ENCODE results near the gene RNF19B. TPM values are rescaled to one million over a fixed set of nuclear protein-coding genes. Genes with fewer than 3 reads are reported as not detected.

Gene RNF19B
- total RNA-seq, 2 experiments from 2014 or later, result 33.4 to 37.4 TPM

GRCh38 chr1:32915766-32916706 is 48.6 kb downstream of the RNF19B start:
- intact Hi-C loops (cut with DNase I, micrococcal nuclease), result no loop called here
- TF ChIP-seq CTCF (IDR thresholded peaks at IDR 0.05), result no peak
- H3K4me3 Mint-ChIP-seq, result no peak overlapping the region
- H3K27me3 Mint-ChIP-seq, result peaks cover 36% of the 10 kb centered on the region
- Histone ChIP-seq H3K27me3 (ENCODE audit: control insufficient read depth in 1 of 2, insufficient read depth in 2 of 2, low read length in 2 of 2) (peaks cover 15 to 18% of the 10 kb centered on the region in 2 experiments), H3K4me3 (ENCODE audit: low read length) (no peak overlapping the region), H3K9me3 (ENCODE audit: control insufficient read depth in 1 of 2, insufficient read depth in 1 of 2, low read length in 2 of 2) (no peaks in the 10 kb centered on the region), H3K27ac (ENCODE audit: low read depth in 1 of 2, low read length in 2 of 2) (no peak overlapping the region), H3K4me1 (ENCODE audit: insufficient read depth, low read length) (peaks cover 5% of the 10 kb centered on the region), H3K36me3 (ENCODE audit: insufficient read depth, low read length) (no peaks in the 10 kb centered on the region)
- ATAC-seq (ENCODE audit: poor library complexity) (no peak), DNase-seq (no peak)
- H3K36me3 Mint-ChIP-seq (ENCODE audit: low read depth), result no peaks in the 10 kb centered on the region
- POLR2A ChIA-PET, result no interaction called here
- H3K4me1 Mint-ChIP-seq (ENCODE audit: low read depth), result no peaks in the 10 kb centered on the region
- H3K27ac Mint-ChIP-seq, result no peak overlapping the region
- no peaks in the 10 kb centered on the region for H3K9me3 Mint-ChIP-seq
- CTCF ChIA-PET, result no interaction called here

GRCh38 chr1:32910319-32910718 is 54.3 kb downstream of the RNF19B start:
- peaks cover 10% of the 10 kb centered on the region for H3K27me3 Mint-ChIP-seq
- no peak for DNase-seq
- Histone ChIP-seq H3K27ac (ENCODE audit: low read depth in 1 of 2, low read length in 2 of 2) (no peak overlapping the region), H3K4me1 (ENCODE audit: insufficient read depth, low read length) (no peaks in the 10 kb centered on the region), H3K4me3 (ENCODE audit: low read length) (no peak overlapping the region), H3K27me3 (ENCODE audit: control insufficient read depth in 1 of 2, insufficient read depth in 2 of 2, low read length in 2 of 2) (peaks cover 0 to 7% of the 10 kb centered on the region in 2 experiments), H3K9me3 (ENCODE audit: control insufficient read depth in 1 of 2, insufficient read depth in 1 of 2, low read length in 2 of 2) (no peaks in the 10 kb centered on the region), H3K36me3 (ENCODE audit: insufficient read depth, low read length) (no peaks in the 10 kb centered on the region)
- H3K36me3 Mint-ChIP-seq (ENCODE audit: low read depth), result no peaks in the 10 kb centered on the region
- no peak for ATAC-seq (ENCODE audit: poor library complexity)
- no peak for TF ChIP-seq CTCF (IDR thresholded peaks at IDR 0.05)
- no peak overlapping the region for H3K27ac Mint-ChIP-seq
- ChIA-PET CTCF (no interaction called here), POLR2A (no interaction called here)
- H3K9me3 Mint-ChIP-seq, result no peaks in the 10 kb centered on the region
- intact Hi-C loops (cut with DNase I, micrococcal nuclease), result no loop called here
- no peaks in the 10 kb centered on the region for H3K4me1 Mint-ChIP-seq (ENCODE audit: low read depth)
- H3K4me3 Mint-ChIP-seq, result no peak overlapping the region

- Mint-ChIP-seq H3K36me3 (ENCODE audit: low read depth) (no peaks in the 10 kb centered on the region), H3K27ac (no peak overlapping the region), H3K27me3 (peaks cover 26% of the 10 kb centered on the region), H3K4me3 (no peak overlapping the region), H3K4me1 (ENCODE audit: low read depth) (no peaks in the 10 kb centered on the region), H3K9me3 (no peaks in the 10 kb centered on the region)
- ATAC-seq (ENCODE audit: poor library complexity), result no peak
- H3K9me3 ChIP-seq (ENCODE audit: control insufficient read depth in 1 of 2, insufficient read depth in 1 of 2, low read length in 2 of 2), result no peaks in the 10 kb centered on the region
- peaks cover 4 to 12% of the 10 kb centered on the region in 2 experiments for H3K27me3 ChIP-seq (ENCODE audit: control insufficient read depth in 1 of 2, insufficient read depth in 2 of 2, low read length in 2 of 2)
- no peaks in the 10 kb centered on the region for H3K36me3 ChIP-seq (ENCODE audit: insufficient read depth, low read length)
- H3K27ac ChIP-seq (ENCODE audit: low read depth in 1 of 2, low read length in 2 of 2), result no peak overlapping the region
- intact Hi-C loops (cut with DNase I, micrococcal nuclease), result no loop called here
- H3K4me3 ChIP-seq (ENCODE audit: low read length), result no peak overlapping the region
- TF ChIP-seq CTCF (IDR thresholded peaks at IDR 0.05), result no peak
- POLR2A ChIA-PET, result no interaction called here
- DNase-seq, result no peak
- CTCF ChIA-PET, result no interaction called here
- H3K4me1 ChIP-seq (ENCODE audit: insufficient read depth, low read length), result no peaks in the 10 kb centered on the region
Measured at GRCh38 chr1:32907435-32907834, 57.2 kb downstream of the RNF19B start.
